Activated CD8-positive, alpha-beta T cell treated with anti-CD3 and anti-CD28 coated beads for 36 hours (primary cell): ENCODE results near the gene ACYP2. TPM values are rescaled to one million over a fixed set of nuclear protein-coding genes. Genes with fewer than 3 reads are reported as not detected.
A peak's percentile ranks its signal among the peaks of the same experiment; 100 is the strongest.

ENCODE experiments used
- ATAC-seq: fragments of 200-7000 bp; cut with Tn5 transposase; one replicate; pipeline ENCODE4 v1.10.0; 2021; ENCODE audit warnings: mild to moderate bottlenecking, moderate library complexity
- CTCF ChIA-PET: fragments of 350-600 bp; sonication (Branson Sonifier 250); formaldehyde crosslinking; loops from one replicate; lab custom pipeline; 2021; ENCODE audit warnings: antibody characterized with exemption; lab: Charles Lee
- POLR2A ChIA-PET: fragments of 350-600 bp; sonication (Branson Sonifier 250); formaldehyde crosslinking; loops from one replicate; lab custom pipeline; 2021; ENCODE audit warnings: antibody characterized with exemption; lab: Charles Lee
- DNase-seq: peaks from one replicate; pipeline ENCODE4 v3.0.0-alpha.2; 2020
- H3K27ac Mint-ChIP-seq: one replicate; pipeline ENCODE4 v1.8.0; 2021; ENCODE audit warnings: mild to moderate bottlenecking, mixed read lengths
- H3K27me3 Mint-ChIP-seq: one replicate; pipeline ENCODE4 v1.8.0; 2021; ENCODE audit warnings: mixed read lengths
- H3K36me3 Mint-ChIP-seq: one replicate; pipeline ENCODE4 v1.8.0; 2021; ENCODE audit warnings: low read depth, mixed read lengths
- H3K4me1 Mint-ChIP-seq: one replicate; pipeline ENCODE4 v1.8.0; 2021; ENCODE audit warnings: low read depth, mixed read lengths
- H3K4me3 Mint-ChIP-seq: one replicate; pipeline ENCODE4 v1.8.0; 2021; ENCODE audit warnings: mild to moderate bottlenecking, moderate library complexity, mixed read lengths
- H3K9me3 Mint-ChIP-seq: one replicate; pipeline ENCODE4 v1.8.0; 2021; ENCODE audit warnings: mixed read lengths
- intact Hi-C: fragments of 100-400 bp; cut with micrococcal nuclease; formaldehyde crosslinking; loops from one replicate; pipeline ENCODE4 v1.10.0; 2022
- total RNA-seq, 2 experiments: library from RNA; stranded (reverse); gene quantifications; one replicate each; pipeline ENCODE4 v1.2.3, GENCODE V29; 2021
- TF ChIP-seq, protein P1 (sequence below): fragments of 200-600 bp; IDR thresholded peaks from one replicate; pipeline ENCODE4 v1.8.0; 2022; ENCODE audit warnings: antibody characterized with exemption, mild to moderate bottlenecking

The ACYP2 gene
- total RNA-seq, 2 experiments from 2014 or later: 5.8 to 6.0 TPM

DNA sequence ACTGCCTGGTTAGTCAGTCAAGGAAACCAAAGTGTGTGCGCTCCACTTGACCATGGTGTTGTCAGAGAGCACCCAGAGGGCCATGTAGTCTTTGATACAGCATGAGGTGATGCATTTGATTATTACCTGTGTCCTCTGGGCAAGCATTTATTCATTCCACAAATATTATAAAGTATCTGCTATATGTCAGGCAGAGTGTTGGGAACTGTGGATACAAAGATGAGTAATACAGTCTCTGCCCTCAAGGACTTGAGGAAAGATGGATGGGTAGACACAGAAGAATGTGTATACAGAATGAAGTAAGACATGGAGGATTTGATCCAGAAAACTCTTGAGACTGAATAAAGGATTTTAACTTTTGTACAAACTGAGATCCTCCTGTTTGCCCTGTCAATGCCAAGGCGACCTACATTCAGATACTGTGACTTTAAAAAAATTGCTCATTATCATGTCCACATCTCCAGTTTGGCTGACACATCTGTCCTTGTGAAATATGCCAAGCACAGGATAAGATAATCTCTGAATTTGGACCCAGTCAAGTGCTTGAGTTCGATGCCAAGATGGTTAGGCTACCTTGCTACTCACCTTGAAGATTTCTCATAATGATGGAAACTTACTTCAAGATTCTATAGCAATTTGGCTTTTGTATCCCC is 50.8 kb downstream of the ACYP2 start:
- TF ChIP-seq, protein P1, sequence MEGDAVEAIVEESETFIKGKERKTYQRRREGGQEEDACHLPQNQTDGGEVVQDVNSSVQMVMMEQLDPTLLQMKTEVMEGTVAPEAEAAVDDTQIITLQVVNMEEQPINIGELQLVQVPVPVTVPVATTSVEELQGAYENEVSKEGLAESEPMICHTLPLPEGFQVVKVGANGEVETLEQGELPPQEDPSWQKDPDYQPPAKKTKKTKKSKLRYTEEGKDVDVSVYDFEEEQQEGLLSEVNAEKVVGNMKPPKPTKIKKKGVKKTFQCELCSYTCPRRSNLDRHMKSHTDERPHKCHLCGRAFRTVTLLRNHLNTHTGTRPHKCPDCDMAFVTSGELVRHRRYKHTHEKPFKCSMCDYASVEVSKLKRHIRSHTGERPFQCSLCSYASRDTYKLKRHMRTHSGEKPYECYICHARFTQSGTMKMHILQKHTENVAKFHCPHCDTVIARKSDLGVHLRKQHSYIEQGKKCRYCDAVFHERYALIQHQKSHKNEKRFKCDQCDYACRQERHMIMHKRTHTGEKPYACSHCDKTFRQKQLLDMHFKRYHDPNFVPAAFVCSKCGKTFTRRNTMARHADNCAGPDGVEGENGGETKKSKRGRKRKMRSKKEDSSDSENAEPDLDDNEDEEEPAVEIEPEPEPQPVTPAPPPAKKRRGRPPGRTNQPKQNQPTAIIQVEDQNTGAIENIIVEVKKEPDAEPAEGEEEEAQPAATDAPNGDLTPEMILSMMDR: no peak
- DNase-seq (no peak), ATAC-seq (no peak)
- H3K4me3 Mint-ChIP-seq: no peak overlapping the region
- H3K27ac Mint-ChIP-seq: no peak overlapping the region
- no peaks in the 10 kb centered on the region for H3K4me1 Mint-ChIP-seq
- no peaks in the 10 kb centered on the region for H3K36me3 Mint-ChIP-seq
- POLR2A ChIA-PET: no interaction called here
- H3K27me3 Mint-ChIP-seq: no peaks in the 10 kb centered on the region
- intact Hi-C loops: no loop called here
- CTCF ChIA-PET: no interaction called here
- no peaks in the 10 kb centered on the region for H3K9me3 Mint-ChIP-seq

DNA sequence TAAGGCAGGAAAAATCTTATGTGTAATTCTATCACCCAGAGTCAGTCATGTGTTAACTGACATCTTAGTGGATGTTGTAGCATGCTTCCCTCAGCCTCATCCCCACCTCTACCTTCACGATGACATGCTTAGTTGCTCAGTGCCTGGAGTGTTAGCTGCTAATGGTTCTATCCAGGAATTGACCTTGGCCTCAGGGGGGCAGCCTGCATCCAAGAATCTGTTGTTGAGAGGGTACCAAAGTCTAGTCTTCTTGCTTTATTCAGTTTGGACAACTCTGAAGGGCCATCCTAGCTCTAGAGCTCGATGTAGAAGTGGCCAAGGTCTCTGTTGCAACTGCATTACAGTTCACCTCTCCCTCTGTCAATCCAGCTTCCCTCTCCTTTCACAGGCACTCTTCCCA is 61.2 kb downstream of the ACYP2 start:
- DNase-seq (peak; percentile 19), ATAC-seq (no peak)
- Mint-ChIP-seq H3K27me3 (no peaks in the 10 kb centered on the region), H3K36me3 (no peaks in the 10 kb centered on the region), H3K4me3 (no peak overlapping the region), H3K9me3 (no peaks in the 10 kb centered on the region), H3K27ac (no peak overlapping the region), H3K4me1 (no peaks in the 10 kb centered on the region)
- TF ChIP-seq, protein P1: no peak
- intact Hi-C loops: no loop called here
- ChIA-PET CTCF (interaction anchor here (0.9 to 3.3 kb wide), 6 partner anchors 9 to 528 kb away, joined by 3 to 10 read pairs (median 4); no protein-coding TSS in a partner anchor), POLR2A (no interaction called here)

DNA sequence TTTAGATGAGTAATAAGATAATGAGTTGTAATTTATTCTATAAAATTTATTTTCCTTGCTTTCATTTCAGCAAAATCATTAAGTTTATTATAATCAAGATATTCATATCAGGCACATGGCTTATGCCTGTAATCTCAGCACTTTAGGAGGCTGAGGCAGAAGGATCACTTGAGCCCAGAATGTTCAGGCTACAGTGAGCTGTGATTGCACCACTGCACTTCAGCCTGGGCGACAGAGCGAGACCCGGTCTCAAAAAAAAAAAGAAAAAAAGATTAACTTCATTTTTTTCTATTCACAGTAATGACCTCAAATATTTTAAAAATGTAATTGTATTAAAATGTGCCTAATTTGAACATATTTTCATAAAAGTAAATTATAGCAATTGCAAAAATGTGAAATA is 67.9 kb downstream of the ACYP2 start:
- no peak for ATAC-seq
- Mint-ChIP-seq H3K36me3 (no peaks in the 10 kb centered on the region), H3K27ac (no peak overlapping the region), H3K4me3 (no peak overlapping the region), H3K27me3 (no peaks in the 10 kb centered on the region), H3K9me3 (no peaks in the 10 kb centered on the region), H3K4me1 (no peaks in the 10 kb centered on the region)
- ChIA-PET POLR2A (no interaction called here), CTCF (interaction anchor here (0.9 kb wide), 1 partner anchor 320 kb away, joined by 3 read pairs; no protein-coding TSS in a partner anchor)
- DNase-seq: no peak
- TF ChIP-seq, protein P1: no peak
- intact Hi-C loops: no loop called here

DNA sequence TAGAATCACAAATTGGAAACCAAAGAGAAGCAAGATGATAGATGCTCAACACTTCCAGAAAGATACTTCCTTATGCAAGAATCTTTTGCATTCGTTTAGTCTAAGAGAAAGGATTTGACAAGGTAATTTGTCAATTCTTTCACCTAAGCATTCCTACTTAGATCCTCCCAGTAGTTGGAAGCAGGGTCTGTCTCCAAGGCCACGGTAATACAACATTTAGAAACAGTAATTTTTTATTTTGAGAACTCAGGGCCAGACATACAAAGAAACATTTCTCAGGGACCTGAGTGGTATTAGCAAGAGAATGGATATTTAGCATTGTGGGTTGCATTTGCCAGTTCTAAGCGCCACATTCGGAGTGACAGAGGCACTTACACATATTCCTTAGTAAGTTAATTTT is 68.6 kb downstream of the ACYP2 start:
- H3K27ac Mint-ChIP-seq: no peak overlapping the region

DNA sequence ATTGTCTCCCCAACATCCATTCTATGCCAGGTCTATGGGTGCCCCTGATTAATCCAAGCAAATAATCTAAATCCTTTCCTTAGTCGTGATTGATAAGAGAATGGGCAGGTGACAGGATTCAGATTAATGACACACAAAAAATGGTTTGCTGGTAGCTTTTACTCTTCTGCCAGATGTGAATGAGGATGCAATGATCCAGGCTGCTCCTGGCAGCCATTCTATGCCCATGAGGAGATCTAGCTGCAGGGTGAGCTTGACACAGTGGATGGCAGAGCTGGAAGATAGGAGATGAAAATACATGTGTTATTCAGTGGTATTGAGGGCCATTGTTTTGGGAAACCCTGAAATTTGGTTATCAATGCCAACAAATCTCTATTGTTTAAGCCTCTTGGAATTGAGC is 69.7 kb downstream of the ACYP2 start:
- Mint-ChIP-seq H3K27me3 (no peaks in the 10 kb centered on the region), H3K27ac (no peak overlapping the region), H3K4me1 (no peaks in the 10 kb centered on the region), H3K36me3 (no peaks in the 10 kb centered on the region), H3K9me3 (no peaks in the 10 kb centered on the region), H3K4me3 (no peak overlapping the region)
- intact Hi-C loops: no loop called here
- DNase-seq: no peak
- ChIA-PET CTCF (interaction anchor here (1.3 kb wide), 1 partner anchor 9 kb away, joined by 4 read pairs; no protein-coding TSS in a partner anchor), POLR2A (interaction anchor here (1.4 kb wide), 1 partner anchor 10 kb away, joined by 3 read pairs; no protein-coding TSS in a partner anchor)
- ATAC-seq: no peak
- TF ChIP-seq, protein P1: no peak

More for the DNA sequence above, 68.6 kb downstream of the ACYP2 start:
- TF ChIP-seq, protein P1: no peak
- Mint-ChIP-seq H3K4me3 (no peak overlapping the region), H3K27me3 (no peaks in the 10 kb centered on the region), H3K36me3 (no peaks in the 10 kb centered on the region), H3K4me1 (no peaks in the 10 kb centered on the region), H3K9me3 (no peaks in the 10 kb centered on the region)
- POLR2A ChIA-PET: no interaction called here
- ATAC-seq (no peak), DNase-seq (no peak)
- intact Hi-C loops: no loop called here
- CTCF ChIA-PET: no interaction called here
